H1 (cell line): ENCODE results near the gene CROT. TPM values are rescaled to one million over a fixed set of nuclear protein-coding genes. Genes with fewer than 3 reads are reported as not detected.
A peak's percentile ranks its signal among the peaks of the same experiment; 100 is the strongest.

Experiments
- CTCF ChIA-PET: fragments of 300-600 bp; sonication (Branson Sonifier 250); formaldehyde crosslinking; loops from one replicate; lab custom pipeline; 2021; ENCODE audit not compliant: partially characterized antibody; lab: Charles Lee
- POLR2A ChIA-PET: fragments of 300-600 bp; sonication (Branson Sonifier 250); formaldehyde crosslinking; loops from one replicate; lab custom pipeline; 2021; ENCODE audit warnings: inconsistent platforms; ENCODE audit not compliant: partially characterized antibody; lab: Charles Lee
- DNase-seq, 2 experiments: peaks; one replicate each; pipeline versions ENCODE4 v3.0.0 to v3.0.0-alpha.2; 2010 to 2022; ENCODE audit warnings: low spot score in 2 of 2, low read depth in 1 of 2, mixed read lengths in 1 of 2
- FAIRE-seq: peaks from 2 replicates; lab custom pipeline; 2011; peaks lifted over from hg19 to GRCh38; lab: Jason Lieb, UNC
- H2AFZ ChIP-seq: 2 replicates; pipeline ENCODE4 v1.8.1; 2012; ENCODE audit warnings: low read length, inconsistent platforms
- H2AK5ac ChIP-seq: 2 replicates; pipeline ENCODE4 v1.6.1; 2013; ENCODE audit warnings: low read depth, low read length
- H2BK120ac ChIP-seq: replicated peaks from 2 replicates; pipeline ENCODE3; 2013; ENCODE audit warnings: low read depth, low read length, inconsistent platforms
- H2BK12ac ChIP-seq: 2 replicates; pipeline ENCODE4 v1.6.1; 2013; ENCODE audit warnings: low read depth, low read length
- H2BK15ac ChIP-seq: 2 replicates; pipeline ENCODE4 v1.6.1; 2013; ENCODE audit warnings: low read length
- H2BK20ac ChIP-seq: 2 replicates; pipeline ENCODE4 v1.6.1; 2013; ENCODE audit warnings: low read length
- H2BK5ac ChIP-seq: 2 replicates; pipeline ENCODE4 v1.6.1; 2013; ENCODE audit warnings: low read depth, low read length
- H3K14ac ChIP-seq: 2 replicates; pipeline ENCODE4 v1.6.1; 2013; ENCODE audit warnings: inconsistent platforms; ENCODE audit not compliant: insufficient read length
- H3K18ac ChIP-seq: 2 replicates; pipeline ENCODE4 v1.6.1; 2013; ENCODE audit warnings: low read length; ENCODE audit errors: extremely low read depth
- H3K23ac ChIP-seq: 2 replicates; pipeline ENCODE4 v1.6.1; 2013; ENCODE audit warnings: inconsistent platforms; ENCODE audit not compliant: insufficient read length
- H3K23me2 ChIP-seq: 2 replicates; pipeline ENCODE4 v1.6.1; 2013; ENCODE audit warnings: low read depth, low read length
- H3K27ac ChIP-seq: 2 replicates; pipeline ENCODE4 v1.6.1; 2011; ENCODE audit warnings: low read depth, low read length, inconsistent platforms
- H3K27me3 ChIP-seq, 4 experiments: replicated peaks in 1 of 4; 1 replicate in 1 of 4; 2 replicates in 3 of 4; pipeline versions ENCODE4 v1.6.1 to v1.8.1; 2011 to 2013; ENCODE audit warnings: low read length in 3 of 4, mild to moderate bottlenecking in 3 of 4, inconsistent platforms in 2 of 4, mixed read lengths in 2 of 4, moderate library complexity in 1 of 4; ENCODE audit not compliant: control insufficient read depth in 3 of 4, insufficient read depth in 3 of 4; ENCODE audit errors: extremely low read depth in 1 of 4
- H3K36me3 ChIP-seq, 4 experiments: 2 replicates each; pipeline versions ENCODE4 v1.6.1 to v1.8.1; 2011 to 2013; ENCODE audit warnings: mild to moderate bottlenecking in 4 of 4, low read length in 3 of 4, moderate library complexity in 2 of 4, control low read depth in 1 of 4, inconsistent platforms in 1 of 4; ENCODE audit not compliant: insufficient read depth in 4 of 4, control insufficient read depth in 2 of 4
- H3K4ac ChIP-seq: replicated peaks from 2 replicates; pipeline ENCODE3; 2013; ENCODE audit warnings: low read length, low read depth, mixed read lengths, inconsistent platforms; ENCODE audit not compliant: insufficient read length
- H3K4me1 ChIP-seq, 4 experiments: replicated peaks in 1 of 4; 1 replicate in 1 of 4; 2 replicates in 3 of 4; pipeline versions ENCODE4 v1.6.1 to v1.8.1; 2011 to 2013; ENCODE audit warnings: low read length in 3 of 4, inconsistent platforms in 2 of 4, mixed read lengths in 1 of 4; ENCODE audit not compliant: insufficient read depth in 4 of 4, control insufficient read depth in 3 of 4
- H3K4me2 ChIP-seq, 2 experiments: 2 replicates each; pipeline versions ENCODE4 v1.6.1 to v1.8.1; 2011 to 2013; ENCODE audit warnings: low read depth in 2 of 2, low read length in 2 of 2, control low read depth in 1 of 2, inconsistent platforms in 1 of 2, mild to moderate bottlenecking in 1 of 2; ENCODE audit not compliant: insufficient read depth in 1 of 2
- H3K4me3 ChIP-seq, 4 experiments: fragments of 200-600, 300-600 bp in 1 of 4; sonication (generic), shearing (Covaris generic), sonication (Bioruptor Twin) in 1 of 4; 2 replicates each; pipeline versions ENCODE4 v1.5.1 to v1.8.1; 2011 to 2016; ENCODE audit warnings: low read length in 4 of 4, low read depth in 3 of 4, control low read depth in 2 of 4, inconsistent platforms in 2 of 4, mild to moderate bottlenecking in 2 of 4, mixed read lengths in 1 of 4, moderate library complexity in 1 of 4; ENCODE audit not compliant: insufficient read depth in 2 of 4; ENCODE audit errors: extremely low read depth in 1 of 4
- H3K56ac ChIP-seq: replicated peaks from 2 replicates; pipeline ENCODE3; 2013; ENCODE audit warnings: low read depth, mild to moderate bottlenecking, mixed read lengths, low read length, inconsistent platforms; ENCODE audit not compliant: insufficient read length
- H3K79me1 ChIP-seq: 2 replicates; pipeline ENCODE4 v1.6.1; 2013; ENCODE audit warnings: low read depth, low read length, control low read depth
- H3K79me2 ChIP-seq, 2 experiments: 2 replicates each; pipeline versions ENCODE4 v1.6.1 to v1.8.1; 2012 to 2013; ENCODE audit warnings: low read length in 2 of 2, mild to moderate bottlenecking in 2 of 2, inconsistent platforms in 1 of 2; ENCODE audit not compliant: insufficient read depth in 2 of 2, control insufficient read depth in 1 of 2
- H3K9ac ChIP-seq, 4 experiments: replicated peaks in 1 of 4; 1 replicate in 1 of 4; 2 replicates in 3 of 4; pipeline versions ENCODE4 v1.6.1 to v1.8.1; 2011 to 2013; ENCODE audit warnings: low read depth in 3 of 4, low read length in 3 of 4, control low read depth in 2 of 4, mild to moderate bottlenecking in 2 of 4, moderate library complexity in 2 of 4, inconsistent platforms in 1 of 4; ENCODE audit errors: extremely low read depth in 1 of 4
- H3K9me3 ChIP-seq, 2 experiments: 2 replicates each; pipeline versions ENCODE4 v1.6.1 to v1.8.1; 2012 to 2013; ENCODE audit warnings: mild to moderate bottlenecking in 2 of 2, moderate library complexity in 2 of 2, control low read depth in 1 of 2, inconsistent platforms in 1 of 2, low read depth in 1 of 2, low read length in 1 of 2, mixed read lengths in 1 of 2; ENCODE audit not compliant: insufficient read depth in 2 of 2
- H4K20me1 ChIP-seq, 2 experiments: replicated peaks in 1 of 2; 2 replicates each; pipeline versions ENCODE3 to v1.8.1; 2011 to 2013; ENCODE audit warnings: inconsistent platforms in 2 of 2, low read length in 2 of 2, mild to moderate bottlenecking in 1 of 2; ENCODE audit not compliant: insufficient read depth in 2 of 2, control insufficient read depth in 1 of 2
- H4K5ac ChIP-seq: 2 replicates; pipeline ENCODE4 v1.6.1; 2013; ENCODE audit warnings: low read length, low read depth, mixed read lengths, inconsistent platforms; ENCODE audit not compliant: insufficient read length
- H4K8ac ChIP-seq: 2 replicates; pipeline ENCODE4 v1.8.0; 2013; ENCODE audit warnings: mild to moderate bottlenecking, moderate library complexity, low read length, inconsistent platforms; ENCODE audit not compliant: insufficient read depth; ENCODE audit errors: extremely low read depth
- H4K91ac ChIP-seq: replicated peaks from 2 replicates; pipeline ENCODE3; 2013; ENCODE audit warnings: low read length, mixed read lengths, inconsistent platforms; ENCODE audit not compliant: insufficient read length
- ASH2L ChIP-seq: fragments of 200-600, 300-600 bp; sonication (generic); IDR thresholded peaks from one replicate; pipeline ENCODE4 v1.7.1; 2017; ENCODE audit warnings: low read length
- ATF3 ChIP-seq: IDR thresholded peaks from 2 replicates; pipeline ENCODE4 v1.6.1; 2011; ENCODE audit warnings: low read depth, mild to moderate bottlenecking, low read length; ENCODE audit not compliant: insufficient read depth
- CREB1 ChIP-seq: IDR thresholded peaks from 2 replicates; pipeline ENCODE4 v1.6.1; 2012; ENCODE audit warnings: inconsistent platforms
- CTCF ChIP-seq, 3 experiments: IDR thresholded peaks; 1 replicate in 2 of 3; 2 replicates in 1 of 3; pipeline versions ENCODE4 v1.5.1 to v1.6.1; 2011; ENCODE audit warnings: low read length in 3 of 3, mild to moderate bottlenecking in 3 of 3, inconsistent platforms in 2 of 3, low read depth in 1 of 3, moderate library complexity in 1 of 3; ENCODE audit not compliant: insufficient read depth in 1 of 3; ENCODE audit errors: control extremely low read depth in 1 of 3
- POLR2A ChIP-seq, 2 experiments: IDR thresholded peaks; 1 replicate in 1 of 2; 2 replicates in 1 of 2; pipeline ENCODE4 v1.6.1; 2011; ENCODE audit warnings: low read depth in 2 of 2, low read length in 2 of 2, mild to moderate bottlenecking in 2 of 2; ENCODE audit errors: control extremely low read depth in 1 of 2
- POLR2AphosphoS5 ChIP-seq: IDR thresholded peaks from 2 replicates; pipeline ENCODE4 v1.6.1; 2011; ENCODE audit warnings: low read depth, low read length
- RAD21 ChIP-seq, 2 experiments: IDR thresholded peaks in 1 of 2; conservative IDR thresholded peaks in 1 of 2; 2 replicates each; pipeline ENCODE4 v1.6.1; 2011; ENCODE audit warnings: low read depth in 2 of 2, low read length in 2 of 2, improper control_type of control experiment in 1 of 2, inconsistent platforms in 1 of 2, mild to moderate bottlenecking in 1 of 2, moderate library complexity in 1 of 2
- SUZ12 ChIP-seq: fragments of 200-600 bp; sonication (generic); IDR thresholded peaks from 2 replicates; pipeline ENCODE4 v1.6.1; 2012; ENCODE audit warnings: mild to moderate bottlenecking, inconsistent platforms, low read length, moderate library complexity, mixed read lengths
- TBP ChIP-seq: IDR thresholded peaks from 2 replicates; pipeline ENCODE4 v1.6.1; 2011; ENCODE audit warnings: low read depth, low read length, improper control_type of control experiment
- ZNF274 ChIP-seq: IDR thresholded peaks from 2 replicates; pipeline ENCODE4 v1.7.0; 2012; ENCODE audit warnings: low read length, borderline replicate concordance; ENCODE audit errors: extremely low read depth
- WGBS, 2 experiments: shearing (Covaris generic) in 1 of 2; methylation state at CpG; one replicate each; pipeline versions ENCODE4 v1.1.6 to v1.1.7; 2013 to 2015; ENCODE audit warnings: low lambda C conversion rate in 2 of 2, mixed read lengths in 2 of 2, inconsistent platforms in 1 of 2, low coverage in 1 of 2, missing lambda C conversion rate in 1 of 2; ENCODE audit not compliant: insufficient replicate concordance in 2 of 2, insufficient coverage in 1 of 2, insufficient read length in 1 of 2; ENCODE audit errors: extremely low coverage in 1 of 2, missing lambda C conversion rate in 1 of 2; 5-methylcytosine and 5-hydroxymethylcytosine counted together
- polyA plus RNA-seq, 7 experiments: library from polyadenylated mRNA; depleted of rRNA in 3 of 7; stranded (reverse) in 5 of 7; unstranded in 2 of 7; fragments of >200 nt in 5 of 7; fragments of 200-250 nt in 2 of 7; gene quantifications; 1 replicate in 5 of 7; 2 replicates in 1 of 7; 4 replicates in 1 of 7; pipeline versions ENCODE4 v1.2.1 to v1.2.3, GENCODE V29; 2011 to 2013; ENCODE audit warnings: missing spikeins in 2 of 7, mixed read lengths in 2 of 7
- total RNA-seq: library from RNA; stranded (reverse); fragmentation: NEBNext Ultra II Directional; extraction: Animal tissue kit (Norgen Biotek cat#: 25700); gene quantifications from 2 replicates; pipeline ENCODE4 v1.2.1, GENCODE V29; 2021

The CROT gene
- total and polyA plus RNA-seq, 2 of the 8 experiments (the other 6 are each of a cell fraction or from before 2014, with no cell fraction given) = 2.2 to 5.6 TPM

- H4K91ac ChIP-seq = no peak overlapping the region
- no peak overlapping the region for H3K4me3 ChIP-seq
- ChIA-PET POLR2A (no interaction called here), CTCF (interaction anchor here (0.6 to 9.7 kb wide), 20 partner anchors 8 to 853 kb away, joined by 3 to 101 read pairs (median 4); partner anchors contain the start of genes ABCB1 and CROT)
- H3K79me2 ChIP-seq = no peaks in the 10 kb centered on the region
- WGBS, 2 experiments = 45% methylated on average over 2 of the region's 2 CpGs; no CpG with 5 or more reads in 1 of the 2 experiments
- H3K27me3 ChIP-seq = no peaks in the 10 kb centered on the region
- H3K27ac ChIP-seq = no peak overlapping the region
- H2BK5ac ChIP-seq = no peak overlapping the region
- DNase-seq (peak; percentile 9 to 58), FAIRE-seq (peak; percentile 69)
- no peak overlapping the region for H3K4ac ChIP-seq
- H3K18ac ChIP-seq = no peak overlapping the region
- H3K9ac ChIP-seq = no peak overlapping the region
- H3K9me3 ChIP-seq = no peaks in the 10 kb centered on the region
- H3K79me1 ChIP-seq = no peaks in the 10 kb centered on the region
- H4K5ac ChIP-seq = no peak overlapping the region
- H3K4me2 ChIP-seq = no peak overlapping the region
- H3K23ac ChIP-seq = no peak overlapping the region
- no peak overlapping the region for H2BK20ac ChIP-seq
- H3K36me3 ChIP-seq = no peaks in the 10 kb centered on the region
- H4K8ac ChIP-seq = no peak overlapping the region
- no peak overlapping the region for H2AK5ac ChIP-seq
- H2AFZ ChIP-seq = no peak overlapping the region
- no peak overlapping the region for H2BK120ac ChIP-seq
- no peaks in the 10 kb centered on the region for H4K20me1 ChIP-seq
- H2BK15ac ChIP-seq = no peak overlapping the region
- no peak overlapping the region for H2BK12ac ChIP-seq
- H3K14ac ChIP-seq = no peak overlapping the region
- H3K23me2 ChIP-seq = no peaks in the 10 kb centered on the region
- no peaks in the 10 kb centered on the region for H3K4me1 ChIP-seq
- no peak overlapping the region for H3K56ac ChIP-seq
- TF ChIP-seq ZNF274 = no peak
- TF ChIP-seq POLR2A (IDR thresholded peaks at IDR 0.05; ENCODE audit: control extremely low read depth in 1 of 2, low read depth in 2 of 2, low read length in 2 of 2) = no peak
- 0 out of 2 replicates have a peak, but pooled peaks have one; percentile 11 for TF ChIP-seq ATF3
- TF ChIP-seq RAD21 (IDR thresholded peaks at IDR 0.05 in 1 of 2, conservative IDR thresholded peaks at IDR 0.05 in 1 of 2; ENCODE audit: low read depth in 2 of 2, low read length in 2 of 2) = peak; percentile 98
- TF ChIP-seq CREB1 = no peak
- TF ChIP-seq SUZ12 = no peak
- TF ChIP-seq TBP = no peak
- TF ChIP-seq CTCF (IDR thresholded peaks at IDR 0.05; ENCODE audit: control extremely low read depth in 1 of 3, insufficient read depth in 1 of 3, low read depth in 1 of 3, low read length in 3 of 3) = peak; percentile 87 to 96 (median 92)
- TF ChIP-seq ASH2L = no peak
- no peak for TF ChIP-seq POLR2AphosphoS5
These were observed 33.1 kb upstream of the CROT start for GRCh38 chr7:87312215-87312865.
